ENCODE measurements around the gene PDIA4. TPM values are rescaled to one million over a fixed set of nuclear protein-coding genes. Genes with fewer than 3 reads are reported as not detected.

PDIA4 gene
- total RNA-seq, 1 experiment from 2014 or later, result 191 TPM

GRCh38 chr7:149074116-149074885 lies 46.0 kb upstream of the PDIA4 start:
- intact Hi-C loops (cut with micrococcal nuclease), result no loop called here
- ChIA-PET POLR2A (interaction anchor here (0.6 to 3.8 kb wide), 5 partner anchors 9 to 678 kb away, joined by 3 to 33 read pairs (median 3); no protein-coding TSS in a partner anchor), CTCF (interaction anchor here (0.7 kb wide), 1 partner anchor 95 kb away, joined by 3 read pairs; no protein-coding TSS in a partner anchor)
- Mint-ChIP-seq H3K36me3 (ENCODE audit: insufficient read depth, unreplicated experiment) (peaks cover 32% of the 10 kb centered on the region), H3K9me3 (ENCODE audit: unreplicated experiment) (no peaks in the 10 kb centered on the region), H3K4me1 (ENCODE audit: insufficient read depth, unreplicated experiment) (peaks cover 6% of the 10 kb centered on the region), H3K27me3 (ENCODE audit: insufficient read depth, unreplicated experiment) (no peaks in the 10 kb centered on the region), H3K4me3 (ENCODE audit: unreplicated experiment) (peak overlapping the region; percentile 36), H3K27ac (ENCODE audit: low read depth, unreplicated experiment) (peak overlapping the region; percentile 71)
- TF ChIP-seq CTCF (IDR thresholded peaks at IDR 0.05; ENCODE audit: unreplicated experiment), result no peak
- peak; percentile 50 for DNase-seq (ENCODE audit: unreplicated experiment)
- BruUV-seq (replicated peaks), result no TSS peak

- no peak for DNase-seq (ENCODE audit: unreplicated experiment)
- no TSS peak for BruUV-seq (replicated peaks)
- peaks cover 6% of the 10 kb centered on the region for H3K4me1 Mint-ChIP-seq (ENCODE audit: insufficient read depth, unreplicated experiment)
- peaks cover 40% of the 10 kb centered on the region for H3K36me3 Mint-ChIP-seq (ENCODE audit: insufficient read depth, unreplicated experiment)
- no peak overlapping the region for H3K27ac Mint-ChIP-seq (ENCODE audit: low read depth, unreplicated experiment)
- H3K27me3 Mint-ChIP-seq (ENCODE audit: insufficient read depth, unreplicated experiment), result no peaks in the 10 kb centered on the region
- intact Hi-C loops (cut with micrococcal nuclease), result no loop called here
- ChIA-PET POLR2A (interaction anchor here (1.7 kb wide), 1 partner anchor 12 kb away, joined by 4 read pairs; no protein-coding TSS in a partner anchor), CTCF (interaction anchor here (0.6 kb wide), 1 partner anchor 12 kb away, joined by 7 read pairs; no protein-coding TSS in a partner anchor)
- no peaks in the 10 kb centered on the region for H3K9me3 Mint-ChIP-seq (ENCODE audit: unreplicated experiment)
- no peak for TF ChIP-seq CTCF (IDR thresholded peaks at IDR 0.05; ENCODE audit: unreplicated experiment)
- H3K4me3 Mint-ChIP-seq (ENCODE audit: unreplicated experiment), result no peak overlapping the region
Measured at GRCh38 chr7:149072438-149072775, 44.1 kb upstream of the PDIA4 start.

GRCh38 chr7:149071641-149072437 lies 43.5 kb upstream of the PDIA4 start:
- Mint-ChIP-seq H3K4me1 (ENCODE audit: insufficient read depth, unreplicated experiment) (peaks cover 6% of the 10 kb centered on the region), H3K9me3 (ENCODE audit: unreplicated experiment) (no peaks in the 10 kb centered on the region), H3K27ac (ENCODE audit: low read depth, unreplicated experiment) (no peak overlapping the region), H3K27me3 (ENCODE audit: insufficient read depth, unreplicated experiment) (no peaks in the 10 kb centered on the region), H3K4me3 (ENCODE audit: unreplicated experiment) (no peak overlapping the region), H3K36me3 (ENCODE audit: insufficient read depth, unreplicated experiment) (peaks cover 40% of the 10 kb centered on the region)
- POLR2A ChIA-PET, result interaction anchor here (1.7 kb wide), 1 partner anchor 13 kb away, joined by 4 read pairs; no protein-coding TSS in a partner anchor
- no peak for DNase-seq (ENCODE audit: unreplicated experiment)
- no TSS peak for BruUV-seq (replicated peaks)
- intact Hi-C loops (cut with micrococcal nuclease), result no loop called here
- CTCF ChIA-PET, result interaction anchor here (0.7 to 1.1 kb wide), 2 partner anchors 19 to 1939 kb away, joined by 3 to 4 read pairs; no protein-coding TSS in a partner anchor
- TF ChIP-seq CTCF (IDR thresholded peaks at IDR 0.05; ENCODE audit: unreplicated experiment), result no peak

GRCh38 chr7:149071182-149071635 lies 42.9 kb upstream of the PDIA4 start:
- Mint-ChIP-seq H3K27me3 (ENCODE audit: insufficient read depth, unreplicated experiment) (no peaks in the 10 kb centered on the region), H3K36me3 (ENCODE audit: insufficient read depth, unreplicated experiment) (peaks cover 40% of the 10 kb centered on the region), H3K27ac (ENCODE audit: low read depth, unreplicated experiment) (no peak overlapping the region), H3K9me3 (ENCODE audit: unreplicated experiment) (no peaks in the 10 kb centered on the region), H3K4me1 (ENCODE audit: insufficient read depth, unreplicated experiment) (peaks cover 6% of the 10 kb centered on the region), H3K4me3 (ENCODE audit: unreplicated experiment) (no peak overlapping the region)
- ChIA-PET POLR2A (no interaction called here), CTCF (interaction anchor here (1.1 to 1.5 kb wide), 2 partner anchors 20 to 55 kb away, joined by 3 to 5 read pairs; partner anchors contain the start of gene ZNF425)
- DNase-seq (ENCODE audit: unreplicated experiment), result no peak
- BruUV-seq (replicated peaks), result no TSS peak
- no peak for TF ChIP-seq CTCF (IDR thresholded peaks at IDR 0.05; ENCODE audit: unreplicated experiment)
- intact Hi-C loops (cut with micrococcal nuclease), result no loop called here
